ENCODE measurements around the gene NCLN.
A peak's percentile ranks its signal among the peaks of the same experiment; 100 is the strongest.

DNA sequence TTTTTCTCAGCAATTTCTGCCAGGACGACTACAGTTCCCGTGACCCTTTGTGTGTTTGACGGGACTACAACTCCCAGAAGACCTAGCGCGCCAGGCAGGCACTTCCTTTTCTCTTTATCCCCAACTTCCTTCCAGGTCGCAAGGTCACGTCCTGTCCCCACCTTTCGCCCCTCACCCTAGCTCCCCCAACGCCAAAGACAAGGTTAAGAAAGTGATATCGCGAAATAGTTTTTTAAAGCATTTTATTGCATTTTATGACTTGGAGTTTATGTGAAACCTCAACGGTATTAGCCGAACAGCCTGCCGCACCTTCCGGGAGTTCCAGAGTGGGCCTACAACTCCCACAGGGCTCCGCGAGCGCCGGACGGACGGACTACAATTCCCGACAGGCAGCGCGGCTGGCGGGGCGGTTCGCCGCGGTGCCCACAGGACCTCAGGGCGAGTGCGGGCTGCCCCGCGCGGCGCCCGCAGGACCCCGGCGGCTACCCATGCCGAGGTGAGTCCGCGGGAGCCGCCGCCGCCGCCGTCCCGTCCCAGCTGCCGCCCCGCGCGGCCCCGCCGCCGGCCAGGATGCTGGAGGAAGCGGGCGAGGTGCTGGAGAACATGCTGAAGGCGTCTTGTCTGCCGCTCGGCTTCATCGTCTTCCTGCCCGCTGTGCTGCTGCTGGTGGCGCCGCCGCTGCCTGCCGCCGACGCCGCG lies at the start of gene NCLN:
- TF ChIP-seq NFIC (IDR thresholded peaks at IDR 0.05) (no peak), CEBPB (IDR thresholded peaks at IDR 0.05) (no peak), RAD21 (IDR thresholded peaks at IDR 0.05; ENCODE audit: low read depth) (no peak), TCF12 (IDR thresholded peaks at IDR 0.05; ENCODE audit: low read depth) (peak; percentile 49), YY1 (IDR thresholded peaks at IDR 0.05; ENCODE audit: low read depth) (0 out of 2 replicates have a peak, but pooled peaks have one; percentile 23), EP300 (IDR thresholded peaks at IDR 0.05; ENCODE audit: borderline replicate concordance) (peak; percentile 21; the same call in 1 of the 2 replicates), EGR1 (IDR thresholded peaks at IDR 0.05) (no peak), TEAD4 (IDR thresholded peaks at IDR 0.05) (no peak), CREB1 (IDR thresholded peaks at IDR 0.05; ENCODE audit: low read depth) (0 out of 2 replicates have a peak, but pooled peaks have one; percentile 11), ZBTB7A (IDR thresholded peaks at IDR 0.05; ENCODE audit: low read depth) (no peak)
- TF ChIP-seq, protein P1, sequence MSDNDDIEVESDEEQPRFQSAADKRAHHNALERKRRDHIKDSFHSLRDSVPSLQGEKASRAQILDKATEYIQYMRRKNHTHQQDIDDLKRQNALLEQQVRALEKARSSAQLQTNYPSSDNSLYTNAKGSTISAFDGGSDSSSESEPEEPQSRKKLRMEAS (IDR thresholded peaks at IDR 0.05), result peak; percentile 59
- TF ChIP-seq, protein P2, sequence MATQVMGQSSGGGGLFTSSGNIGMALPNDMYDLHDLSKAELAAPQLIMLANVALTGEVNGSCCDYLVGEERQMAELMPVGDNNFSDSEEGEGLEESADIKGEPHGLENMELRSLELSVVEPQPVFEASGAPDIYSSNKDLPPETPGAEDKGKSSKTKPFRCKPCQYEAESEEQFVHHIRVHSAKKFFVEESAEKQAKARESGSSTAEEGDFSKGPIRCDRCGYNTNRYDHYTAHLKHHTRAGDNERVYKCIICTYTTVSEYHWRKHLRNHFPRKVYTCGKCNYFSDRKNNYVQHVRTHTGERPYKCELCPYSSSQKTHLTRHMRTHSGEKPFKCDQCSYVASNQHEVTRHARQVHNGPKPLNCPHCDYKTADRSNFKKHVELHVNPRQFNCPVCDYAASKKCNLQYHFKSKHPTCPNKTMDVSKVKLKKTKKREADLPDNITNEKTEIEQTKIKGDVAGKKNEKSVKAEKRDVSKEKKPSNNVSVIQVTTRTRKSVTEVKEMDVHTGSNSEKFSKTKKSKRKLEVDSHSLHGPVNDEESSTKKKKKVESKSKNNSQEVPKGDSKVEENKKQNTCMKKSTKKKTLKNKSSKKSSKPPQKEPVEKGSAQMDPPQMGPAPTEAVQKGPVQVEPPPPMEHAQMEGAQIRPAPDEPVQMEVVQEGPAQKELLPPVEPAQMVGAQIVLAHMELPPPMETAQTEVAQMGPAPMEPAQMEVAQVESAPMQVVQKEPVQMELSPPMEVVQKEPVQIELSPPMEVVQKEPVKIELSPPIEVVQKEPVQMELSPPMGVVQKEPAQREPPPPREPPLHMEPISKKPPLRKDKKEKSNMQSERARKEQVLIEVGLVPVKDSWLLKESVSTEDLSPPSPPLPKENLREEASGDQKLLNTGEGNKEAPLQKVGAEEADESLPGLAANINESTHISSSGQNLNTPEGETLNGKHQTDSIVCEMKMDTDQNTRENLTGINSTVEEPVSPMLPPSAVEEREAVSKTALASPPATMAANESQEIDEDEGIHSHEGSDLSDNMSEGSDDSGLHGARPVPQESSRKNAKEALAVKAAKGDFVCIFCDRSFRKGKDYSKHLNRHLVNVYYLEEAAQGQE (IDR thresholded peaks at IDR 0.05; ENCODE audit: low read depth), result no peak

All from Ishikawa (cell line).